Right lobe of liver (tissue), 6 donors: ENCODE results near the gene SORL1. TPM values are rescaled to one million over a fixed set of nuclear protein-coding genes. Genes with fewer than 3 reads are reported as not detected.

ENCODE experiments used
- ATAC-seq, 4 donors: fragments of 200-7000 bp; cut with Tn5 transposase; one replicate each; pipeline ENCODE4 v1.9.1; 2020; ENCODE audit warnings: mild to moderate bottlenecking in 4 of 4, moderate library complexity in 4 of 4
- DNase-seq, 3 donors: peaks; one replicate each; pipeline ENCODE4 v3.0.0-alpha.2; 2020
- H3K27ac ChIP-seq, 3 donors: fragments of 200-600 bp; one replicate each; pipeline ENCODE4 v1.8.0; 2022
- H3K27me3 ChIP-seq, 2 donors: fragments of 200-600 bp; one replicate each; pipeline ENCODE4 v1.8.0; 2022
- H3K36me3 ChIP-seq, 4 donors: fragments of 200-600 bp; sonication (generic) in 1 of 4; one replicate each; pipeline versions ENCODE4 v1.5.1 to v1.8.0; 2017 to 2022; ENCODE audit warnings: control low read depth in 1 of 4
- H3K4me1 ChIP-seq, 4 donors: fragments of 200-600 bp; sonication (generic) in 1 of 4; one replicate each; pipeline versions ENCODE4 v1.5.1 to v1.8.0; 2017 to 2022; ENCODE audit warnings: control low read depth in 1 of 4
- H3K4me3 ChIP-seq, 3 donors: fragments of 200-600 bp; one replicate each; pipeline ENCODE4 v1.8.0; 2022
- H3K9me3 ChIP-seq, 4 donors: fragments of 200-600 bp; sonication (generic) in 1 of 4; one replicate each; pipeline versions ENCODE4 v1.5.1 to v1.8.0; 2017 to 2022; ENCODE audit warnings: control low read depth in 1 of 4
- CTCF ChIP-seq, 4 donors: fragments of 200-600 bp in 3 of 4; fragments of 450-650 bp in 1 of 4; IDR thresholded peaks; one replicate each; pipeline versions ENCODE4 v1.5.1 to v1.8.0; 2016 to 2022; ENCODE audit warnings: antibody characterized with exemption in 4 of 4, mild to moderate bottlenecking in 2 of 4
- POLR2A ChIP-seq: fragments of 450-650 bp; IDR thresholded peaks from one replicate; pipeline ENCODE4 v1.6.1; 2017; ENCODE audit warnings: antibody characterized with exemption, mild to moderate bottlenecking
- WGBS: methylation state at CpG from one replicate; pipeline ENCODE4 v1.1.6; 2018; ENCODE audit warnings: low coverage, low lambda C conversion rate; ENCODE audit not compliant: insufficient coverage; ENCODE audit errors: missing lambda C conversion rate; 5-methylcytosine and 5-hydroxymethylcytosine counted together
- intact Hi-C, 2 donors: fragments of 100-400 bp; cut with DNase I; formaldehyde crosslinking; loops; one replicate each; pipeline versions ENCODE4 v1.11.2 to v1.14.1; 2022
- total RNA-seq, 6 experiments: library from RNA; depleted of rRNA in 2 of 6; stranded (reverse); fragments of >200 nt in 2 of 6; fragmentation: NEBNext Ultra II Directional in 3 of 6; extraction: Animal tissue kit (Norgen Biotek cat#: 25700) in 3 of 6; gene quantifications; one replicate each; pipeline versions ENCODE4 v1.1.0 to v1.2.4, GENCODE V29; 2016 to 2023
- donor health status: DM: no; HTN: yes; CAD: no.
- donor health status: DM: no; HTN: no; CAD: no.
- donor health status: DM: no; HTN: no; CAD: no.
- donor health status: DM: no; HTN: yes; CAD: no.
- donor health status: DM: no; HTN: yes; CAD: no.

Gene SORL1
- total RNA-seq, 6 experiments from 2014 or later: 45.2 to 137 (median 73.8) TPM

- Histone ChIP-seq H3K27ac (peak overlapping the region; percentile 89 to 97 (median 95)), H3K36me3 (no peaks in the 10 kb centered on the region), H3K4me3 (no peak overlapping the region), H3K9me3 (no peaks in the 10 kb centered on the region), H3K27me3 (no peaks in the 10 kb centered on the region), H3K4me1 (peaks cover 0 to 57% (median 16%) of the 10 kb centered on the region in 4 donors)
- DNase-seq (no peak), ATAC-seq (no peak)
- WGBS: 67% methylated on average over 1 of the region's 1 CpG
- intact Hi-C loops: loop anchor here in 1 of 2 donors (10.0 kb wide), 1 partner anchor 124 kb away; no protein-coding TSS in a partner anchor
- TF ChIP-seq CTCF (IDR thresholded peaks at IDR 0.05) (no peak), POLR2A (no peak)
These were observed 1.7 kb upstream of the SORL1 start for GRCh38 chr11:121450401-121450800.

GRCh38 chr11:121451178-121451985 lies 732 bp upstream of the SORL1 start:
- no peak for TF ChIP-seq CTCF (IDR thresholded peaks at IDR 0.05)
- no peak for TF ChIP-seq POLR2A
- H3K27ac ChIP-seq: peak overlapping the region; percentile 89 to 97 (median 95)
- H3K27me3 ChIP-seq: no peaks in the 10 kb centered on the region
- intact Hi-C loops: loop anchor here in 1 of 2 donors (10.0 kb wide), 1 partner anchor 123 kb away; no protein-coding TSS in a partner anchor
- peak; percentile 39 to 77 (median 73) for DNase-seq
- H3K9me3 ChIP-seq: no peaks in the 10 kb centered on the region
- ATAC-seq: peak; percentile 18 to 57 (median 48)
- H3K36me3 ChIP-seq: no peaks in the 10 kb centered on the region
- H3K4me3 ChIP-seq: peak overlapping the region; percentile 73 to 94 (median 93)
- peaks cover 0 to 61% (median 17%) of the 10 kb centered on the region in 4 donors for H3K4me1 ChIP-seq
- WGBS: 10% methylated on average over 2 of the region's 22 CpGs

GRCh38 chr11:121452609-121453150 lies 566 bp downstream of the SORL1 start, which contains the start of gene SORL1-AS1:
TSS of gene SORL1-AS1 (minus strand) at chr11:121452967.
- Histone ChIP-seq H3K27me3 (no peaks in the 10 kb centered on the region), H3K4me1 (peaks cover 0 to 67% (median 17%) of the 10 kb centered on the region in 4 donors), H3K9me3 (no peaks in the 10 kb centered on the region), H3K27ac (peak within 1 kb of the TSS; percentile 89 to 97 (median 95)), H3K4me3 (peak within 1 kb of the TSS; percentile 73 to 94 (median 93)), H3K36me3 (no peaks in the 10 kb centered on the region)
- peak in 1 of 3 donors; percentile 63 for DNase-seq
- peak; percentile 6 to 43 (median 34) for ATAC-seq
- 2% methylated on average over 19 of the region's 21 CpGs for WGBS
- intact Hi-C loops: loop anchor here in 1 of 2 donors (10.0 kb wide), 1 partner anchor 122 kb away; no protein-coding TSS in a partner anchor
- TF ChIP-seq CTCF (IDR thresholded peaks at IDR 0.05): no peak
- peak; percentile 56 for TF ChIP-seq POLR2A

- Histone ChIP-seq H3K27ac (peak overlapping the region; percentile 89 to 97 (median 95)), H3K27me3 (no peaks in the 10 kb centered on the region), H3K4me1 (peaks cover 0 to 67% (median 20%) of the 10 kb centered on the region in 4 donors), H3K4me3 (peak overlapping the region; percentile 73 to 94 (median 93)), H3K36me3 (no peaks in the 10 kb centered on the region), H3K9me3 (no peaks in the 10 kb centered on the region)
- peak in 1 of 3 donors; percentile 73 for DNase-seq
- peak; percentile 25 to 70 (median 47) for ATAC-seq
- intact Hi-C loops: loop anchor here in 1 of 2 donors (10.0 kb wide), 1 partner anchor 121 kb away; no protein-coding TSS in a partner anchor
- TF ChIP-seq CTCF (IDR thresholded peaks at IDR 0.05) (no peak), POLR2A (peak; percentile 47)
- WGBS: 20% methylated on average over 4 of the region's 6 CpGs
These were observed 1.6 kb downstream of the SORL1 start for GRCh38 chr11:121453589-121454299.
